ENCODE results near the gene SRC. TPM values are rescaled to one million over a fixed set of nuclear protein-coding genes. Genes with fewer than 3 reads are reported as not detected.

SRC gene
- total RNA-seq, 1 donor from 2014 or later, result 25.1 TPM

GRCh38 chr20:37439223-37439933 lies 93.4 kb downstream of the SRC start:
- TF ChIP-seq CTCF (IDR thresholded peaks at IDR 0.05), result no peak
- DNase-seq (ENCODE audit: low spot score), result no peak
- H3K36me3 Mint-ChIP-seq (ENCODE audit: low read depth), result no peaks in the 10 kb centered on the region
- H3K4me3 Mint-ChIP-seq (ENCODE audit: unreplicated experiment), result no peak overlapping the region
- H3K4me1 Mint-ChIP-seq (ENCODE audit: low read depth), result no peaks in the 10 kb centered on the region
- H3K9me3 Mint-ChIP-seq (ENCODE audit: low read depth), result no peaks in the 10 kb centered on the region
- H3K27ac Mint-ChIP-seq (ENCODE audit: unreplicated experiment), result no peak overlapping the region
- H3K27me3 Mint-ChIP-seq (ENCODE audit: low read depth), result peaks cover 14% of the 10 kb centered on the region

- no peak for DNase-seq (ENCODE audit: low spot score)
- Mint-ChIP-seq H3K27me3 (ENCODE audit: low read depth) (peaks cover 14% of the 10 kb centered on the region), H3K36me3 (ENCODE audit: low read depth) (no peaks in the 10 kb centered on the region), H3K4me1 (ENCODE audit: low read depth) (no peaks in the 10 kb centered on the region), H3K4me3 (ENCODE audit: unreplicated experiment) (no peak overlapping the region), H3K9me3 (ENCODE audit: low read depth) (no peaks in the 10 kb centered on the region), H3K27ac (ENCODE audit: unreplicated experiment) (no peak overlapping the region)
- no peak for TF ChIP-seq CTCF (IDR thresholded peaks at IDR 0.05)
Observed at GRCh38 chr20:37441023-37441422, 95.1 kb downstream of the SRC start.

- Mint-ChIP-seq H3K4me1 (ENCODE audit: low read depth) (no peaks in the 10 kb centered on the region), H3K27me3 (ENCODE audit: low read depth) (peaks cover 14% of the 10 kb centered on the region), H3K9me3 (ENCODE audit: low read depth) (no peaks in the 10 kb centered on the region), H3K36me3 (ENCODE audit: low read depth) (no peaks in the 10 kb centered on the region), H3K27ac (ENCODE audit: unreplicated experiment) (no peak overlapping the region), H3K4me3 (ENCODE audit: unreplicated experiment) (no peak overlapping the region)
- TF ChIP-seq CTCF (IDR thresholded peaks at IDR 0.05), result no peak
- no peak for DNase-seq (ENCODE audit: low spot score)
Observed at GRCh38 chr20:37442547-37442946, 96.6 kb downstream of the SRC start.

- peaks cover 14% of the 10 kb centered on the region for H3K27me3 Mint-ChIP-seq (ENCODE audit: low read depth)
Observed at GRCh38 chr20:37442986-37443385, 97.0 kb downstream of the SRC start.

GRCh38 chr20:37443596-37443995 lies 97.7 kb downstream of the SRC start:
- no peak for TF ChIP-seq CTCF (IDR thresholded peaks at IDR 0.05)
- no peak overlapping the region for H3K27ac Mint-ChIP-seq (ENCODE audit: unreplicated experiment)
- peaks cover 14% of the 10 kb centered on the region for H3K27me3 Mint-ChIP-seq (ENCODE audit: low read depth)
- no peaks in the 10 kb centered on the region for H3K36me3 Mint-ChIP-seq (ENCODE audit: low read depth)
- H3K4me3 Mint-ChIP-seq (ENCODE audit: unreplicated experiment), result no peak overlapping the region
- H3K9me3 Mint-ChIP-seq (ENCODE audit: low read depth), result no peaks in the 10 kb centered on the region
- DNase-seq (ENCODE audit: low spot score), result no peak
- H3K4me1 Mint-ChIP-seq (ENCODE audit: low read depth), result no peaks in the 10 kb centered on the region

More at GRCh38 chr20:37442986-37443385, 97.0 kb downstream of the SRC start:
- H3K4me1 Mint-ChIP-seq (ENCODE audit: low read depth), result no peaks in the 10 kb centered on the region
- no peaks in the 10 kb centered on the region for H3K9me3 Mint-ChIP-seq (ENCODE audit: low read depth)
- no peak for DNase-seq (ENCODE audit: low spot score)
- TF ChIP-seq CTCF (IDR thresholded peaks at IDR 0.05), result no peak
- H3K36me3 Mint-ChIP-seq (ENCODE audit: low read depth), result no peaks in the 10 kb centered on the region
- no peak overlapping the region for H3K27ac Mint-ChIP-seq (ENCODE audit: unreplicated experiment)
- H3K4me3 Mint-ChIP-seq (ENCODE audit: unreplicated experiment), result no peak overlapping the region

Measured in chondrocyte (in vitro differentiated cells).